GM21717 (cell line): ENCODE results near the gene KRT15.

Experiments
- ATAC-seq: cut with Tn5 transposase; IDR thresholded peaks from one replicate; pipeline ENCODE4 v1.9.1; 2021; ENCODE audit warnings: mild to moderate bottlenecking, moderate library complexity; ENCODE audit not compliant: unreplicated experiment

Gene KRT15

GRCh38 chr17:41518789-41519449, at the start of gene KRT15:
Gene KRT15, minus strand, starts transcription at chr17:41518890. Its CDS starts 63 bp downstream, at chr17:41518827.
- ATAC-seq, result no peak

GRCh38 chr17:41567317-41567716, 48.6 kb upstream of the KRT15 start:
- no peak for ATAC-seq

- ATAC-seq, result no peak
Measured at GRCh38 chr17:41565338-41565737, 46.6 kb upstream of the KRT15 start.

- no peak for ATAC-seq
Measured at GRCh38 chr17:41563607-41564170, 45.0 kb upstream of the KRT15 start.

- ATAC-seq, result no peak
Measured at GRCh38 chr17:41561554-41561953, 42.9 kb upstream of the KRT15 start.

GRCh38 chr17:41559548-41559947, 40.9 kb upstream of the KRT15 start:
- no peak for ATAC-seq

- ATAC-seq, result no peak
Measured at GRCh38 chr17:41556931-41557330, 38.2 kb upstream of the KRT15 start.

GRCh38 chr17:41556306-41556705, 37.6 kb upstream of the KRT15 start:
- no peak for ATAC-seq

GRCh38 chr17:41555105-41555887, 36.6 kb upstream of the KRT15 start:
- no peak for ATAC-seq

- ATAC-seq, result no peak
Measured at GRCh38 chr17:41553987-41554680, 35.4 kb upstream of the KRT15 start.

GRCh38 chr17:41553176-41553575, 34.5 kb upstream of the KRT15 start:
- ATAC-seq, result no peak

GRCh38 chr17:41552455-41552854, 33.8 kb upstream of the KRT15 start:
- no peak for ATAC-seq

GRCh38 chr17:41551365-41551764, 32.7 kb upstream of the KRT15 start:
- ATAC-seq, result no peak

- ATAC-seq, result no peak
Measured at GRCh38 chr17:41549596-41550039, 30.9 kb upstream of the KRT15 start.

GRCh38 chr17:41548844-41549595, 30.3 kb upstream of the KRT15 start:
- ATAC-seq, result no peak

GRCh38 chr17:41547921-41548843, 29.5 kb upstream of the KRT15 start:
- no peak for ATAC-seq

GRCh38 chr17:41547378-41547841, 28.7 kb upstream of the KRT15 start:
- ATAC-seq, result no peak

- no peak for ATAC-seq
Measured at GRCh38 chr17:41546819-41547218, 28.1 kb upstream of the KRT15 start.

GRCh38 chr17:41545829-41546410, 27.2 kb upstream of the KRT15 start:
- ATAC-seq, result no peak
